B cell (primary cell): ENCODE results near the gene POLD1. TPM values are rescaled to one million over a fixed set of nuclear protein-coding genes. Genes with fewer than 3 reads are reported as not detected.

Experiments used
- ATAC-seq: fragments of 200-7000 bp; cut with Tn5 transposase; one replicate; pipeline ENCODE4 v1.10.0; 2021; ENCODE audit warnings: low read depth, mild to moderate bottlenecking, moderate number of reproducible peaks, moderate library complexity
- CTCF ChIA-PET: fragments of 350-600 bp; sonication (Branson Sonifier 250); formaldehyde crosslinking; loops from one replicate; lab custom pipeline; 2021; ENCODE audit warnings: antibody characterized with exemption, inconsistent platforms; lab: Charles Lee
- POLR2A ChIA-PET: fragments of 350-600 bp; sonication (Branson Sonifier 250); formaldehyde crosslinking; loops from one replicate; lab custom pipeline; 2021; ENCODE audit warnings: antibody characterized with exemption; lab: Charles Lee
- DNase-seq: peaks from one replicate; pipeline ENCODE4 v3.0.0; 2013
- H2AFZ ChIP-seq: 2 replicates; pipeline ENCODE4 v1.6.1; 2012; ENCODE audit warnings: mild to moderate bottlenecking, low read depth, low read length; ENCODE audit not compliant: insufficient read depth, poor library complexity, severe bottlenecking
- H3K27ac ChIP-seq, 2 donors: 1 replicate in 1 of 2; 2 replicates in 1 of 2; pipeline ENCODE4 v1.5.1; 2012 to 2013; ENCODE audit warnings: low read length in 2 of 2, mild to moderate bottlenecking in 2 of 2, moderate library complexity in 1 of 2
- H3K27me3 ChIP-seq, 4 experiments: fragments of 200-600 bp in 1 of 4; sonication (generic) in 1 of 4; replicated peaks in 1 of 4; 1 replicate in 2 of 4; 2 replicates in 2 of 4; pipeline versions ENCODE4 v1.6.1 to v1.7.0; 2013 to 2016; ENCODE audit warnings: low read length in 3 of 4, mild to moderate bottlenecking in 2 of 4, mixed read lengths in 1 of 4, moderate library complexity in 1 of 4; ENCODE audit not compliant: insufficient read depth in 4 of 4, control insufficient read depth in 3 of 4; ENCODE audit errors: control extremely low read depth in 1 of 4
- H3K36me3 ChIP-seq, 2 experiments: replicated peaks in 1 of 2; 1 replicate in 1 of 2; 2 replicates in 1 of 2; pipeline versions ENCODE4 v1.6.1 to v1.7.1; 2013; ENCODE audit warnings: low read length in 1 of 2; ENCODE audit not compliant: insufficient read depth in 2 of 2, control insufficient read depth in 1 of 2; ENCODE audit errors: control extremely low read depth in 1 of 2, extremely low read depth in 1 of 2
- H3K4me1 ChIP-seq, 2 donors: fragments of 200-600 bp in 1 of 2; sonication (generic) in 1 of 2; 1 replicate in 1 of 2; 2 replicates in 1 of 2; pipeline versions ENCODE4 v1.5.1 to v1.6.1; 2013 to 2017; ENCODE audit warnings: low read length in 2 of 2; ENCODE audit not compliant: control insufficient read depth in 2 of 2, insufficient read depth in 2 of 2
- H3K4me2 ChIP-seq: replicated peaks from 2 replicates; pipeline ENCODE3; 2012; ENCODE audit warnings: mild to moderate bottlenecking, low read depth, low read length; ENCODE audit not compliant: poor library complexity, severe bottlenecking
- H3K4me3 ChIP-seq, 5 experiments: fragments of 200-600 bp in 1 of 5; sonication (generic) in 1 of 5; 1 replicate in 3 of 5; 2 replicates in 2 of 5; pipeline versions ENCODE4 v1.5.1 to v1.7.0; 2011 to 2016; ENCODE audit warnings: low read length in 4 of 5, mild to moderate bottlenecking in 4 of 5, low read depth in 2 of 5, control low read depth in 1 of 5, moderate library complexity in 1 of 5; ENCODE audit not compliant: insufficient read depth in 1 of 5; ENCODE audit errors: control extremely low read depth in 1 of 5, extremely low read depth in 1 of 5
- H3K79me2 ChIP-seq: fragments of 200-600 bp; sonication (generic); one replicate; pipeline ENCODE4 v1.6.0; 2016; ENCODE audit warnings: low read length; ENCODE audit not compliant: control insufficient read depth, insufficient read depth
- H3K9ac ChIP-seq: fragments of 200-600 bp; sonication (generic); 2 replicates; pipeline ENCODE4 v1.6.1; 2017; ENCODE audit warnings: mild to moderate bottlenecking, low read length, moderate library complexity
- H3K9me3 ChIP-seq, 3 donors: one replicate each; pipeline versions ENCODE4 v1.6.1 to v1.7.1; 2013; ENCODE audit warnings: low read length in 2 of 3; ENCODE audit not compliant: control insufficient read depth in 2 of 3, insufficient read depth in 1 of 3; ENCODE audit errors: control extremely low read depth in 1 of 3
- H4K20me1 ChIP-seq: 2 replicates; pipeline ENCODE4 v1.6.0; 2012; ENCODE audit warnings: mild to moderate bottlenecking, low read length; ENCODE audit not compliant: insufficient read depth, control insufficient read depth, poor library complexity, severe bottlenecking
- H3K27ac Mint-ChIP-seq: one replicate; pipeline ENCODE4 v1.8.0; 2021; ENCODE audit warnings: mixed read lengths
- H3K27me3 Mint-ChIP-seq: one replicate; pipeline ENCODE4 v1.8.0; 2021; ENCODE audit warnings: mixed read lengths
- H3K4me1 Mint-ChIP-seq: one replicate; pipeline ENCODE4 v1.8.0; 2021; ENCODE audit warnings: mixed read lengths
- H3K4me3 Mint-ChIP-seq: one replicate; pipeline ENCODE4 v1.8.0; 2021; ENCODE audit warnings: mixed read lengths
- H3K9me3 Mint-ChIP-seq: one replicate; pipeline ENCODE4 v1.8.0; 2022; ENCODE audit warnings: mixed read lengths; ENCODE audit not compliant: insufficient read depth
- EZH2 ChIP-seq: IDR thresholded peaks from 2 replicates; pipeline ENCODE4 v1.6.1; 2012; ENCODE audit warnings: borderline replicate concordance, low read depth, mild to moderate bottlenecking, moderate library complexity, low read length; ENCODE audit not compliant: insufficient read depth, poor library complexity, severe bottlenecking
- WGBS: methylation state at CpG from one replicate; pipeline ENCODE4 v1.1.5; 2013; ENCODE audit warnings: missing lambda C conversion rate; ENCODE audit not compliant: insufficient coverage; 5-methylcytosine and 5-hydroxymethylcytosine counted together
- intact Hi-C: fragments of 100-400 bp; cut with micrococcal nuclease; formaldehyde crosslinking; loops from one replicate; pipeline ENCODE4 v1.10.0; 2022
- polyA plus RNA-seq: library from polyadenylated mRNA; depleted of rRNA; stranded (reverse); fragments of >200 nt; gene quantifications from 2 replicates; pipeline ENCODE4 v1.2.3, GENCODE V29; 2012
- total RNA-seq, 2 donors: library from RNA; stranded (reverse); fragments of 120-200 nt in 1 of 2; gene quantifications; 1 replicate in 1 of 2; 2 replicates in 1 of 2; pipeline versions ENCODE4 v1.2.3 to v1.2.4, GENCODE V29; 2013 to 2022
- TF ChIP-seq, protein P1 (sequence below): fragments of 200-600 bp; IDR thresholded peaks from one replicate; pipeline ENCODE4 v1.8.0; 2022; ENCODE audit warnings: antibody characterized with exemption, mild to moderate bottlenecking

Gene POLD1
- total and polyA plus RNA-seq, 2 donors (not counting 1 experiment from before 2014, with no cell fraction given) = 43.6 to 65.2 TPM

- Histone ChIP-seq H3K36me3 (no peaks in the 10 kb centered on the region), H3K4me1 (peaks cover 26 to 61% of the 10 kb centered on the region in 2 donors), H3K9ac (no peak overlapping the region), H3K79me2 (peaks cover 9% of the 10 kb centered on the region), H3K4me3 (no peak overlapping the region), H3K4me2 (no peak overlapping the region), H2AFZ (no peak overlapping the region), H3K9me3 (peaks cover 0 to 6% (median 0%) of the 10 kb centered on the region in 3 donors), H3K27me3 (no peaks in the 10 kb centered on the region), H3K27ac (no peak overlapping the region), H4K20me1 (no peaks in the 10 kb centered on the region)
- peak; percentile 49 for DNase-seq
- 100% methylated on average over 5 of the region's 7 CpGs for WGBS
- intact Hi-C loops = no loop called here
- Mint-ChIP-seq H3K4me1 (peaks cover 58% of the 10 kb centered on the region), H3K27ac (no peak overlapping the region), H3K4me3 (peak overlapping the region; percentile 32), H3K27me3 (no peaks in the 10 kb centered on the region), H3K9me3 (no peaks in the 10 kb centered on the region)
- TF ChIP-seq, protein P1, sequence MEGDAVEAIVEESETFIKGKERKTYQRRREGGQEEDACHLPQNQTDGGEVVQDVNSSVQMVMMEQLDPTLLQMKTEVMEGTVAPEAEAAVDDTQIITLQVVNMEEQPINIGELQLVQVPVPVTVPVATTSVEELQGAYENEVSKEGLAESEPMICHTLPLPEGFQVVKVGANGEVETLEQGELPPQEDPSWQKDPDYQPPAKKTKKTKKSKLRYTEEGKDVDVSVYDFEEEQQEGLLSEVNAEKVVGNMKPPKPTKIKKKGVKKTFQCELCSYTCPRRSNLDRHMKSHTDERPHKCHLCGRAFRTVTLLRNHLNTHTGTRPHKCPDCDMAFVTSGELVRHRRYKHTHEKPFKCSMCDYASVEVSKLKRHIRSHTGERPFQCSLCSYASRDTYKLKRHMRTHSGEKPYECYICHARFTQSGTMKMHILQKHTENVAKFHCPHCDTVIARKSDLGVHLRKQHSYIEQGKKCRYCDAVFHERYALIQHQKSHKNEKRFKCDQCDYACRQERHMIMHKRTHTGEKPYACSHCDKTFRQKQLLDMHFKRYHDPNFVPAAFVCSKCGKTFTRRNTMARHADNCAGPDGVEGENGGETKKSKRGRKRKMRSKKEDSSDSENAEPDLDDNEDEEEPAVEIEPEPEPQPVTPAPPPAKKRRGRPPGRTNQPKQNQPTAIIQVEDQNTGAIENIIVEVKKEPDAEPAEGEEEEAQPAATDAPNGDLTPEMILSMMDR = no peak
- TF ChIP-seq EZH2 = no peak
- ChIA-PET CTCF (interaction anchor here (1.3 to 6.6 kb wide), 5 partner anchors 20 to 422 kb away, joined by 3 to 76 read pairs (median 4); no protein-coding TSS in a partner anchor), POLR2A (interaction anchor here (0.6 kb wide), 1 partner anchor 439 kb away, joined by 3 read pairs; no protein-coding TSS in a partner anchor)
- ATAC-seq = no peak
Measured at GRCh38 chr19:50361290-50362029, 22.7 kb upstream of the POLD1 start.

DNA sequence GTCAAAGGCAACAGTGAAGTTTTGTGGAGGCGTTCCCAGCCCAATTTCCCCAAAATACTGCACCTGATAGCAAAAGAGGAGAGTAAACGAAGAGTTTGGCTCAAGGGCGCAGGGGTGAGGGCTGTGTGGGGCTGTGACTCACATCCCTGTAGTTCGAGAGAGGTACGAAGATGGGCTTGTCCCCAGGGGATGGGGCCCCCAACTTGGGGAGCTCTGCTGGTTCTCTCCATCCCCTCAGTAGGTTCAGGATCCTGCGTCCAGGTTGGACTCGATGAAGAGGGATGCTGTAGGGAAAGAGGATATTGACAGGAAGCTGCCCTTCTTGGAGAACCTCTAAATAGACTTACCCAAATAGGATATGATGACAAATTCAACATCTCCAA is 22.1 kb upstream of the POLD1 start:
- CTCF ChIA-PET = interaction anchor here (1.4 to 6.6 kb wide), 3 partner anchors 29 to 99 kb away, joined by 3 to 76 read pairs (median 4); no protein-coding TSS in a partner anchor
- Mint-ChIP-seq H3K9me3 (no peaks in the 10 kb centered on the region), H3K27me3 (no peaks in the 10 kb centered on the region), H3K4me3 (no peak overlapping the region), H3K4me1 (peaks cover 56% of the 10 kb centered on the region), H3K27ac (no peak overlapping the region)
- WGBS = 81% methylated on average over 4 of the region's 7 CpGs
- Histone ChIP-seq H4K20me1 (no peaks in the 10 kb centered on the region), H3K4me3 (no peak overlapping the region), H3K9me3 (peaks cover 0 to 6% (median 0%) of the 10 kb centered on the region in 3 donors), H3K9ac (no peak overlapping the region), H3K27me3 (no peaks in the 10 kb centered on the region), H3K27ac (no peak overlapping the region), H2AFZ (no peak overlapping the region), H3K79me2 (peaks cover 9% of the 10 kb centered on the region), H3K4me1 (peaks cover 24 to 56% of the 10 kb centered on the region in 2 donors), H3K36me3 (no peaks in the 10 kb centered on the region), H3K4me2 (no peak overlapping the region)
- intact Hi-C loops = no loop called here
- ATAC-seq (no peak), DNase-seq (no peak)
- POLR2A ChIA-PET = interaction anchor here (0.6 kb wide), 1 partner anchor 439 kb away, joined by 3 read pairs; no protein-coding TSS in a partner anchor
- TF ChIP-seq EZH2 = no peak
- TF ChIP-seq, protein P1 = no peak
